Germinal center (tissue), 1 donor: ENCODE results near the gene NDUFA6.
A peak's percentile ranks its signal among the peaks of the same experiment; 100 is the strongest.
"Not testable (repeated sequence)": the region's sequence is repeated elsewhere in the genome, so short reads cannot be mapped to it uniquely, and the experiment has no call there.

Source experiments
- DNase-seq: peaks from one replicate; pipeline ENCODE4 v3.0.0; 2012; ENCODE audit warnings: mixed read lengths, low spot score

The NDUFA6 gene

GRCh38 chr22:42112793-42113192 is 22.2 kb upstream of the NDUFA6 start:
- DNase-seq: not testable (repeated sequence)

- DNase-seq: no peak
Observed at GRCh38 chr22:42111798-42112197, 21.2 kb upstream of the NDUFA6 start.

- no peak for DNase-seq
Observed at GRCh38 chr22:42108848-42109247, 18.3 kb upstream of the NDUFA6 start.

GRCh38 chr22:42104332-42104860 is 13.8 kb upstream of the NDUFA6 start:
- not testable (repeated sequence) for DNase-seq

GRCh38 chr22:42101199-42101598 is 10.6 kb upstream of the NDUFA6 start:
- no peak for DNase-seq

GRCh38 chr22:42091455-42091782 is 847 bp upstream of the NDUFA6 start:
- no peak for DNase-seq

GRCh38 chr22:42086051-42086450 is 4.5 kb downstream of the NDUFA6 start:
- DNase-seq: no peak

- no peak for DNase-seq
Observed at GRCh38 chr22:42084874-42085273, 5.7 kb downstream of the NDUFA6 start.

- DNase-seq: no peak
Observed at GRCh38 chr22:42083119-42083518, 7.5 kb downstream of the NDUFA6 start.

- no peak for DNase-seq
Observed at GRCh38 chr22:42080287-42080686, 10.3 kb downstream of the NDUFA6 start.

GRCh38 chr22:42079319-42080251 is 11.0 kb downstream of the NDUFA6 start, which contains the start of gene SMDT1:
TSS of gene SMDT1 (plus strand) at chr22:42079700. CDS start at chr22:42079769, 69 bp downstream.
- DNase-seq: peak; percentile 100

GRCh38 chr22:42078469-42079318 is 11.9 kb downstream of the NDUFA6 start:
- peak; percentile 12 for DNase-seq

GRCh38 chr22:42077486-42078125 is 13.0 kb downstream of the NDUFA6 start:
- no peak for DNase-seq

- no peak for DNase-seq
Observed at GRCh38 chr22:42076764-42077485, 13.6 kb downstream of the NDUFA6 start.

GRCh38 chr22:42074846-42075676 is 15.5 kb downstream of the NDUFA6 start:
- no peak for DNase-seq

GRCh38 chr22:42074132-42074811 is 16.3 kb downstream of the NDUFA6 start, which contains the start of gene PHETA2:
TSS of gene PHETA2 (plus strand) at chr22:42074248. CDS start at chr22:42077294, 3,046 bp downstream.
- DNase-seq: peak; percentile 64

GRCh38 chr22:42073621-42074041 is 16.9 kb downstream of the NDUFA6 start:
- DNase-seq: no peak

GRCh38 chr22:42072606-42073330 is 17.8 kb downstream of the NDUFA6 start:
- DNase-seq: no peak

- not testable (repeated sequence) for DNase-seq
Observed at GRCh38 chr22:42071508-42071907, 19.1 kb downstream of the NDUFA6 start.
